ENCODE measurements around the gene C9orf72. TPM values are rescaled to one million over a fixed set of nuclear protein-coding genes. Genes with fewer than 3 reads are reported as not detected.

C9orf72 gene
- total RNA-seq, 1 donor from 2014 or later: 4.6 TPM

DNA sequence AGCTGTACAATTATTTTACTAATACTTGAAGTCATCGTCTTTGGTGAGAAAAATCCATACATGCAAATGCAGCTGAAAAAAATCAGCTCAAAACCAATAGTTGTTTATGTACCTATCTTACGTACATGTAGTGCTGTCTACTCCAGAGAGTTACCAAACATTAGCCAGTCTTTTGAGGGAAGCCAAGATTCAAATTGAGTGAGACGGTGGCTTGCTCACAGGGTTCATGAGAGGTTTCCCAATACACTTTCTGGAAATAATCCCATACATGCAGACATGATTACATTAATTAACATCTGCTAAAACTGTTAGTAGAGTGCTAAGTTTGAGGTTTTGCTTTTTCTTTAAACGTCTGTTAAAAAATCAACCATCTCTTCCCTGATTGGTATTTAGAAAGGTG is 2.3 kb downstream of the C9orf72 start:
- Mint-ChIP-seq H3K27me3 (ENCODE audit: insufficient read depth) (peaks cover 6% of the 10 kb centered on the region), H3K9me3 (no peaks in the 10 kb centered on the region), H3K27ac (no peak overlapping the region), H3K4me1 (ENCODE audit: low read depth) (peaks cover 30% of the 10 kb centered on the region), H3K36me3 (ENCODE audit: low read depth) (peaks cover 11% of the 10 kb centered on the region), H3K4me3 (no peak overlapping the region)
- intact Hi-C loops (cut with micrococcal nuclease): no loop called here
- DNase-seq (ENCODE audit: low spot score): no peak

DNA sequence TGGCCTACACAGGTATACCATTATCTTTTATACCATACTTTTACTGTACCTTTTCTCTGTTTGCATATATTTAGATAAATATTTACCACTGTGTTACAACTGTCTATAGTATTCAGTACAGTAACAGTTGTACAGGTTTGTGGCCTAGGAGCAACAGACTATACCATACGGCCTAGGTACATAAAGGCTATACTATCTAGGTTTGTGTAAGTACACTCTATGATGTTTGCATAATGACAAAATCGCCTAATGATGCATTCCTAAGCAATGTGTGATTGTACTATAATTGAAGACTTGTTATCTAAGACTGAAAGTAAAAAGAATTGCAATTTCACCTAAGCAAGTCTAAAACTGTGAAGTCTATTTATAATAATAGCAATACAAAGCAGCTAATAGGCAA is 3.9 kb downstream of the C9orf72 start:
- H3K27me3 Mint-ChIP-seq (ENCODE audit: insufficient read depth): peaks cover 6% of the 10 kb centered on the region
- no peak for DNase-seq (ENCODE audit: low spot score)
- no peak overlapping the region for H3K4me3 Mint-ChIP-seq
- H3K27ac Mint-ChIP-seq: no peak overlapping the region
- H3K4me1 Mint-ChIP-seq (ENCODE audit: low read depth): peaks cover 38% of the 10 kb centered on the region
- peaks cover 17% of the 10 kb centered on the region for H3K36me3 Mint-ChIP-seq (ENCODE audit: low read depth)
- H3K9me3 Mint-ChIP-seq: no peaks in the 10 kb centered on the region
- intact Hi-C loops (cut with micrococcal nuclease): no loop called here

DNA sequence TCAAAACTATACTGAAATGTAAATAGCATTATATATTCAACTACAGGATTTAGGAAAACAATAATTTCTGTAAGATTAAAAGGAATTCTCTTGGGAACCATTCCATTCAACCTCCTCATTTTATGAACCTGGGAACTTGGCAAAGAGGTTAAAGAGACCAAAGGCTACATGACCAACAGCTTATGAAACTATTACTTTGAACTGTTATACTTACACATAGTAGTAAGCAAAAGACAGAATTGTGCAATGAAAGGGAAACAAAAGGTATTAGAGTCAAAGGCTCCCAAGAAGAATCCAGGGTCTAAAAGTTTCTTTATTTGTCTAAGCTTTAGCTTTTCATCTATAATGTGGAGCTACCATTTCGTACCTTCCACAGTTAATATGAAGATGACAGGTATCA is 7.2 kb downstream of the C9orf72 start:
- H3K4me1 Mint-ChIP-seq (ENCODE audit: low read depth): peaks cover 22% of the 10 kb centered on the region
- DNase-seq (ENCODE audit: low spot score): no peak
- no peak overlapping the region for H3K4me3 Mint-ChIP-seq
- H3K27me3 Mint-ChIP-seq (ENCODE audit: insufficient read depth): no peaks in the 10 kb centered on the region
- H3K36me3 Mint-ChIP-seq (ENCODE audit: low read depth): peaks cover 22% of the 10 kb centered on the region
- H3K9me3 Mint-ChIP-seq: no peaks in the 10 kb centered on the region
- intact Hi-C loops (cut with micrococcal nuclease): no loop called here
- H3K27ac Mint-ChIP-seq: no peak overlapping the region

DNA sequence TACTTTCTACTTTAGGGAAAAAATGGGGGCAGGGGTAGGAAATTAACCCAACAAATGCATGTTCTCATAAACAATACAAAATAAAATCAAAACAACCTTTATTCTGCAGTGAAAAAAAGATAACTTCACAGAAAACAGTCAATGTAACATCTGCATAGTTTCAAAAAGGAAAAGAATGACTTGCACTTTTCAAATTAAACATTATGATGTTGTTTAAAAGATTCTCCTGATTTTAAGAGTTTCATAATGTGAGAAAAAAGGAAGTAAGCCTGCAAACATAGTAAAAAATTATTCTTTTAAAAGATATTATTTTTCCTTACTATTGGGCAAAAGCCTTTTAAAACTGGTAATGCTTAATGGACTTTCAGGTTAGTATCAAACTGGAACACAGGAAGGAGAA is 7.6 kb downstream of the C9orf72 start:
- intact Hi-C loops (cut with micrococcal nuclease): no loop called here
- Mint-ChIP-seq H3K27ac (no peak overlapping the region), H3K9me3 (no peaks in the 10 kb centered on the region), H3K4me1 (ENCODE audit: low read depth) (peaks cover 22% of the 10 kb centered on the region), H3K4me3 (no peak overlapping the region), H3K36me3 (ENCODE audit: low read depth) (peaks cover 22% of the 10 kb centered on the region), H3K27me3 (ENCODE audit: insufficient read depth) (no peaks in the 10 kb centered on the region)
- no peak for DNase-seq (ENCODE audit: low spot score)

DNA sequence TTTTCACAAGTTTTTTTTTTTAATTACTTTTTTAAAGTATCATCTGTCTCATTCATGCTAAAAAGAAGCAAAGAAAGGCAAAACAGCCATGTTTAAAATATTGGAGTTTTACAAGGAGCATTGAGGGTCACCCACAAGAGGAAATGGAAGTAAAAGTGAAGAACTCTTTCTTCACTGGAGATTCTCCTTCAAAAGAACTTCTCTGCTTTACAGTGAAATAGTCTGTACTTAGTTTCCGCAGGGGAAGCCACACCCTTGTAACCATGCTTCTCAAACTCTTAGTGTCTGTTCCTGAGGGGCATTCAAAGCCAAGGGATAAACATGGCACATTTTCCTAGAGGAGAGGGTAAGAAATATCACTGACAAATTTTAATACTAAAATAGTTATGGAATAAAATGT is 8.6 kb downstream of the C9orf72 start:
- H3K4me1 Mint-ChIP-seq (ENCODE audit: low read depth): peaks cover 22% of the 10 kb centered on the region
- H3K36me3 Mint-ChIP-seq (ENCODE audit: low read depth): peaks cover 22% of the 10 kb centered on the region
- no peaks in the 10 kb centered on the region for H3K27me3 Mint-ChIP-seq (ENCODE audit: insufficient read depth)
- DNase-seq (ENCODE audit: low spot score): no peak
- intact Hi-C loops (cut with micrococcal nuclease): loop anchor here (1.0 kb wide), 1 partner anchor 8 kb away; no protein-coding TSS in a partner anchor
- no peak overlapping the region for H3K4me3 Mint-ChIP-seq
- H3K9me3 Mint-ChIP-seq: no peaks in the 10 kb centered on the region
- peak overlapping the region; percentile 16 for H3K27ac Mint-ChIP-seq

DNA sequence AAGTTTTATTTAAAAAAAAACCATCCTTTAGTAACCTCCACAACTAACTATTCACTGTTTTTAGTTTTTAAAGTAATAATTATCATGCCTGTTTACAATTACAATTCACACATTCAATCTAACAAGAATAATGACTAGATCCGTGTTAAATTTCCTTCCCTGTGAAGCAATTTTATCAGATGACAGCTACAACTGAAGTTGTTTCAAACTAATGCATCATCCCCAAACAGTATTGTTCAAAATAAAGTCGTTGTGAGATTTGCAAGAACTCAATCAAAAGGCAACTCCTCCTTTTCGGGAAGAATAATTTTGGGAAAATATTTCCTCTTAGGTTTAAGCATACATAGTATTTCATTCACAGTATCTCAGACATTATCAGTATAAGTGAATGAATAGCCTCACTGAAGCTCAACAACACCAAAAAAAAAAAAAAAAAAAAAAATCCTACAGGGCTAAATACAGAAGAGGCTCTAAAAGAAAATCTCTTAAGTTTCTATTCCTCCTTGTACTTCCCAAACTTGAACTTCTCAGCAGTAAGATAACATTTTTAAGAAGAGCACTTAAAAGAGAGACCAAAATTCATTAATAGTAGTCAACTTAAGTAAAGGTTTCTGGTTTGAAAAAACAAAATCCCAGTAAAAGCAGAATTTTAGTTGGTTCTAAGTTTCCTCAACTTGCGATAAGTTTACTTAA is 9.4 kb downstream of the C9orf72 start:
- peaks cover 23% of the 10 kb centered on the region for H3K36me3 Mint-ChIP-seq (ENCODE audit: low read depth)
- DNase-seq (ENCODE audit: low spot score): no peak
- no peak overlapping the region for H3K4me3 Mint-ChIP-seq
- intact Hi-C loops (cut with micrococcal nuclease): loop anchor here (1.0 kb wide), 1 partner anchor 8 kb away; no protein-coding TSS in a partner anchor
- H3K9me3 Mint-ChIP-seq: no peaks in the 10 kb centered on the region
- H3K27ac Mint-ChIP-seq: no peak overlapping the region
- peaks cover 22% of the 10 kb centered on the region for H3K4me1 Mint-ChIP-seq (ENCODE audit: low read depth)
- no peaks in the 10 kb centered on the region for H3K27me3 Mint-ChIP-seq (ENCODE audit: insufficient read depth)

DNA sequence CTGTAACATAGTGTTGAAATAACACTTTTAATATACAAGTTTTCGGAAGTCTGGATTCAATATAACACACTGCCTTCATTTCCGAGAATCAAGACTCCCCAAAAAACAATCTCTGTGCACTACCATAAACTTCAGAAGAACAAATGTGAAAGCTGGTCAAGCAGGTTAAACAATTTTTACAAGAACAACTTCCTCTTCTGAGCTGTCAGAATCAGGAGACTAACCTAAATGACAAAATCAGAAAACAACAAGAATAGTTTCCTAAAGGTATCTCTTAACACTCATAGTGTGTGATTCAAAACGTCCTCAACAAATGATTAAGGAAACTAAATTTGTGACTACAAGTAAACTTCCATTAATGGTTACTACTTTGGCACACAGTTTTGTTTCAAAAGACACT is 11.6 kb downstream of the C9orf72 start:
- DNase-seq (ENCODE audit: low spot score): no peak
- Mint-ChIP-seq H3K4me3 (no peak overlapping the region), H3K36me3 (ENCODE audit: low read depth) (peaks cover 18% of the 10 kb centered on the region), H3K4me1 (ENCODE audit: low read depth) (peaks cover 22% of the 10 kb centered on the region), H3K27me3 (ENCODE audit: insufficient read depth) (no peaks in the 10 kb centered on the region), H3K9me3 (no peaks in the 10 kb centered on the region), H3K27ac (no peak overlapping the region)
- intact Hi-C loops (cut with micrococcal nuclease): no loop called here

DNA sequence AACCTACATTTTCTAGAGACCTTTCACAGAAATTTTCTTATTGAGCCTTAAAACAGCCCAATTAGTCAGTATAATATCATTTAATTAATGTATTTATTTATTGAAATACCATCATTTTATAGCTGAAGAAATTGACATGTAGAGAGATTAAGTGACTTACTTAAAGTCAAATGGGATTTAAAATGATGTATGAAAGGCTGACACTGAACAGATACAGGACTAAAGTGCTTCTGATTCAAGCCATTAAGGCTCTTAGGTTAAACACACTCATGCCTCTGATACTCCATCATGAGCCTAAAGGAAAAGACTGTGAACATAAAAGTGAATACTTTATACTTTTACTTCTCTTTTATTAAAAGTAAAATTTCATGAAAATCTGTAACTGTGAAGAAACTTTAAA is 12.8 kb downstream of the C9orf72 start:
- Mint-ChIP-seq H3K27ac (no peak overlapping the region), H3K9me3 (no peaks in the 10 kb centered on the region), H3K4me1 (ENCODE audit: low read depth) (peaks cover 19% of the 10 kb centered on the region), H3K36me3 (ENCODE audit: low read depth) (peaks cover 13% of the 10 kb centered on the region), H3K4me3 (no peak overlapping the region), H3K27me3 (ENCODE audit: insufficient read depth) (no peaks in the 10 kb centered on the region)
- DNase-seq (ENCODE audit: low spot score): no peak
- intact Hi-C loops (cut with micrococcal nuclease): no loop called here

DNA sequence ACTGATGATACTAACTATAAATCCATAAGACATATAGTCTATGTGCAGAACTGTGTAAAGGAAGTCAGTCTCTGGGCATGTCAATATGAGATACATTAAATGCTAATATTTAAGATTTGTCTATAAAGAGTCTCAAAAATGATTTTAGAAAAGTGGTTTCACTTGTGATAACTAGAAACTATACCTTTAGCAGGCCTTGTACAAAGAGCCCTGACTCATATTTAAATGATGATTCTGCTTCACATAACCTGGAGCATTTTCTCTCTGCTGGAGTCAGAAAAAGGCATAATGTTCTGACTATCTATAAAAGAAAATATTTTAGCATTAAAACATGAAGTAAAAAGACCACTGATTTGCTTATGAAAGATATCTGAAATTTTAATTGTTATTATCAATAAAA is 15.0 kb downstream of the C9orf72 start:
- Mint-ChIP-seq H3K4me1 (ENCODE audit: low read depth) (no peaks in the 10 kb centered on the region), H3K27me3 (ENCODE audit: insufficient read depth) (no peaks in the 10 kb centered on the region), H3K27ac (no peak overlapping the region), H3K9me3 (no peaks in the 10 kb centered on the region), H3K4me3 (no peak overlapping the region), H3K36me3 (ENCODE audit: low read depth) (peaks cover 11% of the 10 kb centered on the region)
- no peak for DNase-seq (ENCODE audit: low spot score)
- intact Hi-C loops (cut with micrococcal nuclease): no loop called here

DNA sequence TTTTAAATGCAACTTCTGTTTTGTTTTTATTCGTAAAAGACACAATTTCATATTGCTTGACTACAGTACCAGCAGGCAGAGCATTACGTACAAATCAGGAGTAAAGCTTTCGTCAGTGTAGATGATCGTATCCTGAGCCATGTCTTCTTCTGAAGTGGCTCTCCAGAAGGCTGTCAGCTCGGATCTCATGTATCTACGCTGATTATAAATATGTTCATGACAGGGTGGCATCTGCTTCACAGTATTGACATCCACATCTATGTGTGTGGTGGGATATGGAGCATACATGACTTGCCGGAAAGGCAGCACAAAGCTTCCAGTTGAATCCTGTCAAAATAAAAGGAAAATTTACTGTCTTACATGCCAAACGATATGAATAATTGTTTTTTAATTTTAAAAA is 16.8 kb downstream of the C9orf72 start:
- Mint-ChIP-seq H3K36me3 (ENCODE audit: low read depth) (peaks cover 15% of the 10 kb centered on the region), H3K9me3 (no peaks in the 10 kb centered on the region), H3K4me3 (no peak overlapping the region), H3K27me3 (ENCODE audit: insufficient read depth) (no peaks in the 10 kb centered on the region), H3K27ac (no peak overlapping the region), H3K4me1 (ENCODE audit: low read depth) (no peaks in the 10 kb centered on the region)
- DNase-seq (ENCODE audit: low spot score): no peak
- intact Hi-C loops (cut with micrococcal nuclease): no loop called here

DNA sequence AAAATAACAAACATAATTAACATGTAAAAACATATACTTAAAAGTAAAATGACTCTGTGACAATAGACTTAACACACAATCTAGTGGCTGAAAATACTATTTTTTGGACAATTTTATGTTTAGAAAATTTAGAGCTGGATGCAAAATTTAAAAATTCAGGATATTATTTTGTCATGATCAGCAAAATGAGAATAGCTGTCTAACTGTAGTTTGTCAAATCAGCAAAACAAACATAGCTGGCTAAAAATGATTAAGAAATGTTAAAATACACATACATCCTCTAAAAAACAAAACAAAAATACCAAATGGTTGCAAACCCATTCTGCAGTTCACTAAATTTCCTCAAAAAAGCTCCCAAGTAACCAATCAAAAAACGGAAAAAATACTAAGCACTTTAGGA is 18.6 kb downstream of the C9orf72 start:
- intact Hi-C loops (cut with micrococcal nuclease): no loop called here
- no peak for DNase-seq (ENCODE audit: low spot score)
- Mint-ChIP-seq H3K27me3 (ENCODE audit: insufficient read depth) (no peaks in the 10 kb centered on the region), H3K9me3 (no peaks in the 10 kb centered on the region), H3K4me1 (ENCODE audit: low read depth) (no peaks in the 10 kb centered on the region), H3K27ac (no peak overlapping the region), H3K4me3 (no peak overlapping the region), H3K36me3 (ENCODE audit: low read depth) (peaks cover 15% of the 10 kb centered on the region)

DNA sequence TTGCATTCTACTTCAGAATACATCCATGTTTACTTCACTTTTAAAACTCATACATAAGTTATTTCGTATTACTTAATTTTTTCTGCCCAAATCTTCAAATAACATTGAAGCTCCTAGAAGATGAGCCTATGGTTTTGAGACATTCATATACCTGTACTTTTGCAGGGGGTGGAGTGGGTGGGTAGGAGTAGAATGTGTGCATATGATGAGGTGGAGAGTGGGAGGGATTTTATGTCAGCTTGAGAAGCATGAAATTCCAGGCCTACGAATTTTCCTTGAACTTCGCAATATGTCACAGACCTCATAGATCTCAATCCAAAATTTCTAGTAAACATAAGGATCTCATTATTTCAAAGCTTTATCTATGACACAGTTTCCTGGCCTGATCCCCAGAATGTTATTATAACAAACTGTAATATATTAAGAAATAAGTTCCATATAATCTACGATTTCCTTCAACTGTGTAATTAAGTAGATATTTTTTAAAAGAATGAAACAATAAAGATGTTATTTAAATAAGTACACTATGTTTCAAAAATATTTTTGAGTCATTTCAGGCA is 24.0 kb downstream of the C9orf72 start:
- no peak overlapping the region for H3K27ac Mint-ChIP-seq
- H3K4me3 Mint-ChIP-seq: no peak overlapping the region
- H3K4me1 Mint-ChIP-seq (ENCODE audit: low read depth): no peaks in the 10 kb centered on the region
- H3K9me3 Mint-ChIP-seq: no peaks in the 10 kb centered on the region
- intact Hi-C loops (cut with micrococcal nuclease): loop anchor here (5.0 kb wide), 1 partner anchor 517 kb away; no protein-coding TSS in a partner anchor
- DNase-seq (ENCODE audit: low spot score): no peak
- peaks cover 15% of the 10 kb centered on the region for H3K36me3 Mint-ChIP-seq (ENCODE audit: low read depth)
- H3K27me3 Mint-ChIP-seq (ENCODE audit: insufficient read depth): no peaks in the 10 kb centered on the region

DNA sequence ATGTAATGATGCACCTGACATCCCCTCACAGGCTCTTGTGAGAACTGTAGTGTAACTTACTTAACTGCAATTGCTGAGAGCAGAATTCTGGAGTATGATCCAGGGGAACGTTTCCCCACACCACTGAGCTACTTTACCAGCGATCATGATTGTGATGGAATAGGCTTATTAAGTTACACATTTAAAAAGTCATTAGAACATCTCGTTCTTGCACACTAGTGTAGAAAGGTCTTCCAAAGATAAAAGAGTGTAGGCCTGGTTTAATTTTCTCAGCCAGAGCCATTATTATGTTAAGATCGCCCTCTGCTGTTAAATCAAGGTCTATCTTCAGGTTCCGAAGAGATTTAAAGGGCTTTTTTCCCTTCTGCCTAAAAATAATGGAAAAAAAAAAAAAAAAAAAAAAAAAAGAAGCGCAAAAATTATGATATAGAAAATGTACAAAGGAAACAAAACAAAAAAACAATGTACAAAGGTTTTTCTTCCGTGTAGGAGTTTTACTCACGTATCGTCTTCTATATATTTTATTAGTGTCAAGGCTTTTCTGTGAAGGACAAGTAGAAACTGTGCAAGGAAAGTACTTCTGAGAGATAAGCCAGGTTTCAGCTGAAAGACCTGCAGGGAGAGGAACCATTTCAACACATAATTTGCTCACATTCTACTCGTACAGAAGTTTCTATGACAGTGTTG is 25.1 kb downstream of the C9orf72 start:
- intact Hi-C loops (cut with micrococcal nuclease): loop anchor here (1.0 to 5.0 kb wide), 3 partner anchors 19 to 516 kb away; partner anchors contain the start of gene MOB3B
- Mint-ChIP-seq H3K9me3 (no peaks in the 10 kb centered on the region), H3K36me3 (ENCODE audit: low read depth) (peaks cover 6% of the 10 kb centered on the region), H3K27me3 (ENCODE audit: insufficient read depth) (no peaks in the 10 kb centered on the region), H3K27ac (no peak overlapping the region), H3K4me1 (ENCODE audit: low read depth) (no peaks in the 10 kb centered on the region), H3K4me3 (no peak overlapping the region)
- no peak for DNase-seq (ENCODE audit: low spot score)
